Endothelial cell of umbilical vein (primary cell): ENCODE measurements around the gene GLUD2.

Source experiments
- EZH2 ChIP-seq: IDR thresholded peaks from 2 replicates; pipeline ENCODE4 v1.6.1; 2012; ENCODE audit warnings: borderline replicate concordance, low read depth, mild to moderate bottlenecking, moderate library complexity, low read length, inconsistent platforms; ENCODE audit not compliant: severe bottlenecking
- TF ChIP-seq, protein P1 (sequence below), 2 donors: IDR thresholded peaks; 1 replicate in 1 of 2; 2 replicates in 1 of 2; pipeline ENCODE4 v1.5.1; 2011; ENCODE audit warnings: low read length in 2 of 2, mild to moderate bottlenecking in 2 of 2, moderate library complexity in 2 of 2, control low read depth in 1 of 2, inconsistent platforms in 1 of 2, low read depth in 1 of 2; ENCODE audit not compliant: insufficient read depth in 1 of 2; ENCODE audit errors: extremely low read depth in 1 of 2

GRCh38 chrX:121030083-121030482 is 17.3 kb upstream of the GLUD2 start:
- TF ChIP-seq, protein P1, sequence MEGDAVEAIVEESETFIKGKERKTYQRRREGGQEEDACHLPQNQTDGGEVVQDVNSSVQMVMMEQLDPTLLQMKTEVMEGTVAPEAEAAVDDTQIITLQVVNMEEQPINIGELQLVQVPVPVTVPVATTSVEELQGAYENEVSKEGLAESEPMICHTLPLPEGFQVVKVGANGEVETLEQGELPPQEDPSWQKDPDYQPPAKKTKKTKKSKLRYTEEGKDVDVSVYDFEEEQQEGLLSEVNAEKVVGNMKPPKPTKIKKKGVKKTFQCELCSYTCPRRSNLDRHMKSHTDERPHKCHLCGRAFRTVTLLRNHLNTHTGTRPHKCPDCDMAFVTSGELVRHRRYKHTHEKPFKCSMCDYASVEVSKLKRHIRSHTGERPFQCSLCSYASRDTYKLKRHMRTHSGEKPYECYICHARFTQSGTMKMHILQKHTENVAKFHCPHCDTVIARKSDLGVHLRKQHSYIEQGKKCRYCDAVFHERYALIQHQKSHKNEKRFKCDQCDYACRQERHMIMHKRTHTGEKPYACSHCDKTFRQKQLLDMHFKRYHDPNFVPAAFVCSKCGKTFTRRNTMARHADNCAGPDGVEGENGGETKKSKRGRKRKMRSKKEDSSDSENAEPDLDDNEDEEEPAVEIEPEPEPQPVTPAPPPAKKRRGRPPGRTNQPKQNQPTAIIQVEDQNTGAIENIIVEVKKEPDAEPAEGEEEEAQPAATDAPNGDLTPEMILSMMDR (IDR thresholded peaks at IDR 0.05; ENCODE audit: extremely low read depth in 1 of 2, insufficient read depth in 1 of 2, low read depth in 1 of 2, low read length in 2 of 2), result no peak
- TF ChIP-seq EZH2, result no peak
